Common myeloid progenitor, CD34-positive (primary cell): Measurements from ENCODE around the gene DCDC1. TPM values are rescaled to one million over a fixed set of nuclear protein-coding genes. Genes with fewer than 3 reads are reported as not detected.
A peak's percentile ranks its signal among the peaks of the same experiment; 100 is the strongest.

Source experiments
- CTCF ChIA-PET: fragments of 350-600 bp; sonication (Branson Sonifier 250); formaldehyde crosslinking; loops from one replicate; lab custom pipeline; 2021; ENCODE audit warnings: antibody characterized with exemption; lab: Charles Lee
- POLR2A ChIA-PET: fragments of 350-600 bp; sonication (Branson Sonifier 250); formaldehyde crosslinking; loops from one replicate; lab custom pipeline; 2021; ENCODE audit warnings: antibody characterized with exemption; lab: Charles Lee
- DNase-seq, 3 donors: peaks; one replicate each; pipeline versions ENCODE4 v3.0.0 to v3.0.0-alpha.2; 2013
- H3K27ac ChIP-seq, 2 experiments: 1 replicate in 1 of 2; 2 replicates in 1 of 2; pipeline ENCODE4 v1.7.0; 2013; ENCODE audit warnings: inconsistent platforms in 2 of 2, low read length in 2 of 2, mild to moderate bottlenecking in 2 of 2, low read depth in 1 of 2, moderate library complexity in 1 of 2; ENCODE audit not compliant: severe bottlenecking in 2 of 2, insufficient read depth in 1 of 2, poor library complexity in 1 of 2
- H3K27me3 ChIP-seq, 5 experiments: replicated peaks in 2 of 5; 1 replicate in 3 of 5; 2 replicates in 2 of 5; pipeline versions ENCODE4 v1.6.1 to v1.7.0; 2013; ENCODE audit warnings: low read length in 4 of 5, mild to moderate bottlenecking in 2 of 5, moderate library complexity in 2 of 5, inconsistent platforms in 1 of 5; ENCODE audit not compliant: insufficient read depth in 5 of 5, control insufficient read depth in 4 of 5
- H3K36me3 ChIP-seq, 4 experiments: 1 replicate in 2 of 4; 2 replicates in 2 of 4; pipeline versions ENCODE4 v1.6.1 to v1.7.0; 2013; ENCODE audit warnings: low read length in 3 of 4, control low read depth in 1 of 4, mild to moderate bottlenecking in 1 of 4; ENCODE audit not compliant: control insufficient read depth in 4 of 4, insufficient read depth in 4 of 4
- H3K4me1 ChIP-seq, 4 experiments: 1 replicate in 3 of 4; 2 replicates in 1 of 4; pipeline versions ENCODE4 v1.6.1 to v1.7.1; 2013; ENCODE audit warnings: low read length in 3 of 4, mild to moderate bottlenecking in 3 of 4, control low read depth in 1 of 4, inconsistent platforms in 1 of 4, moderate library complexity in 1 of 4; ENCODE audit not compliant: control insufficient read depth in 4 of 4, insufficient read depth in 4 of 4; ENCODE audit errors: control extremely low read depth in 1 of 4
- H3K4me3 ChIP-seq, 7 experiments: 1 replicate in 4 of 7; 2 replicates in 3 of 7; pipeline versions ENCODE4 v1.5.1 to v1.7.0; 2013; ENCODE audit warnings: mild to moderate bottlenecking in 7 of 7, low read length in 6 of 7, moderate library complexity in 6 of 7, inconsistent platforms in 2 of 7, low read depth in 2 of 7, control low read depth in 1 of 7; ENCODE audit not compliant: insufficient read depth in 4 of 7, control insufficient read depth in 1 of 7; ENCODE audit errors: extremely low read depth in 1 of 7
- H3K9me3 ChIP-seq, 5 experiments: 1 replicate in 4 of 5; 2 replicates in 1 of 5; pipeline versions ENCODE4 v1.6.1 to v1.7.1; 2013; ENCODE audit warnings: low read length in 4 of 5, mild to moderate bottlenecking in 2 of 5, inconsistent platforms in 1 of 5, low read depth in 1 of 5, moderate library complexity in 1 of 5; ENCODE audit not compliant: control insufficient read depth in 4 of 5, insufficient read depth in 2 of 5; ENCODE audit errors: control extremely low read depth in 1 of 5
- WGBS: methylation state at CpG from one replicate; pipeline ENCODE4 v1.1.5; 2013; ENCODE audit not compliant: insufficient coverage; 5-methylcytosine and 5-hydroxymethylcytosine counted together
- polyA plus RNA-seq: library from polyadenylated mRNA; unstranded; fragments of 120-200 nt; gene quantifications from one replicate; pipeline ENCODE4 v1.2.1, GENCODE V29; 2013

DCDC1 gene, protein sequence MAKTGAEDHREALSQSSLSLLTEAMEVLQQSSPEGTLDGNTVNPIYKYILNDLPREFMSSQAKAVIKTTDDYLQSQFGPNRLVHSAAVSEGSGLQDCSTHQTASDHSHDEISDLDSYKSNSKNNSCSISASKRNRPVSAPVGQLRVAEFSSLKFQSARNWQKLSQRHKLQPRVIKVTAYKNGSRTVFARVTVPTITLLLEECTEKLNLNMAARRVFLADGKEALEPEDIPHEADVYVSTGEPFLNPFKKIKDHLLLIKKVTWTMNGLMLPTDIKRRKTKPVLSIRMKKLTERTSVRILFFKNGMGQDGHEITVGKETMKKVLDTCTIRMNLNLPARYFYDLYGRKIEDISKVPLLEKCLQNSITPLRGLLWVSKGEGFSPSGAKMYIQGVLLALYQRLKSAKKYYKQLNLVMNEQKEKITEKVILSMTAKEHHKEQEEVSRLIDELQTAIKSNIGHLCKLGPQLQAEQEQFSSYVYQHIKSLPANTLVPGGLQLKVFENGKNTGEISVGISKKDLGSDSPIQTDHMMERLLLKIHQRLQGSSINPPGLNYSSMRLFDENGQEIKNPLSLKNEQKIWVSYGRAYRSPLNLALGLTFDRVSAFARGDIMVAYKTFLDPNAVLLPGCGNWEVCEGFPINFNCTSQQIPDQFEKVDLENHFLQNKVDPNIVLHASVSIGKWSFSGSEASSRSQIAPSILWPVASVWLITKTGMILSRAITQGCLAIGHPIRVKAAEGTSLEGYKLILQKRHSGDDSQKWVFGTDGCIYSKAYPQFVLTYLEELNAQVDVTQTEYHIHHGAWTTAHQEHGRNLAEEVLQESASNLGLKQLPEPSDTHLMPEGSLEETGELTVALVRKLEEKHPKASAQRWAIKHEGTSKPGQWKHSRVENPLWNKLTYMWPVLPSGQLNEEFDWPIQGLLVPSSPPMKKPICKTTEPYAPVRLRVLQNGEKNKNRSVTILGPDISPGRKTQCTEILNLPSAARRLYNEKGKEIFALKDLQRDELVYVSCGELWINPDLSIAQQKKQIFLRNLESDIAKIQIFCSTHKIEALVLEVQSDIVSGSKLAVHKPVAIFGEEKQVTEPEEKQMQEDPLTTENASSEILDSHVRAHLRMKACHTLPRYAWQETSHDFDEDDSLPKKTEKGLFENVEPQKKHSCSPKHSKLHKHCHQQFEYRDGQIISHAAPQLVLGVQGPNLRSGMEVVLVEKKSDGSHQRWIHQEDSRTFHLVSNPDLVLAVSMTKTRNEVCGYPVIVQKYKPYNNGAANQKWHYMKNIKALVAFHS (N-terminal part only)
- 0.05 TPM for polyA plus RNA-seq

DNA sequence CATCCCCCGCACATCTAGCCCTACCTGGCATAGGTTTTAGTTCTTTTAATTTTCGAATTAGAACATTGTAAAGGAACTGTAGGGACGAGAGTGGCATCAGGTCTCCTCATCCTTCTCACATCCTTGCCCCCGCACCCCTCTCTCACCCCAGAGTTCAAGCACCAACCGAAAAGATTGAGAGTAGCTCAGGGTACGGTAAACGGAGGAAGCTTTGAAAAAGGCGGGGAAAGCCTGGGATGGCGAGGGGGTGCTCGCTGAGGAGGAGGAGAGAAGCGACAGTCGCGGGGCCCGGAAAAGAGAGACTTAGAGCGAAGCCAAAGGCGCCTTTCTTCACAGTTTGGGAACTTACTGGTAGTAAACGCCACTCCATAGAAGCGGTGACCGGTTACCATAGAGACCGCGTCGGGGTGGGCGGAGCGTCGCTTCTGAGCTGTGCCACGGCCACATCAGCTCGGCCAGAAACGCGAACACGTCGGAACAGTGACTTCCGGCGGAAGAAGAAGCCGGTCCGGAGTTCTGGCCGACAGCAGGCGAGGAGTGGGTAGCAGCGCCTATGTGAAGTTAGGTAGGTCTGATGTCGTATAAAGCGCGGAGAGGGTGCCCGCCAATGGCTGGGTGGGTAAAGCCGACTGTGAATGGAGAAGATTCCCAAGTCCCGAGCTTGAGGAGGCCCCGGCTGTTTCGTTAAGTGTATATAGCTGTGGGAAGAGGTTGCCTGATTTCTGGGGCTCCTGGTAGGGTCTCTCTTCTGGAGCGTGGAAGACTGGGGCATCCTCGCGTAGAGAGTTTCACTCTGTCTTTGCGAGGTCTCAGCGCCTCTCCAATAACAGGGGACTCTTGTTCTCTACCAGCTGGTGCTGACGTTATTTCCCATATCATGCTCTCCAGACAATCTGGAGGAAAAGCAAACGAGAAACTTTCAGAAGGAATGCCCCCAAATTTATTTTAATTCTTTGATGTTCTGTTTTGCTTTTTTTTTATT, at the start of gene DCDC1, which contains the start of gene DNAJC24:
DCDC1 (minus strand) TSS at position 392 of the 982 bp plus-strand sequence. CDS start 41,459 bp downstream, outside the sequence.
DNAJC24 (plus strand) TSS at position 513 of the 982 bp plus-strand sequence. CDS start 889 bp downstream, outside the sequence.
- Histone ChIP-seq H3K9me3 (no peaks in the 10 kb centered on the region), H3K27ac (peak within 1 kb of the TSS; percentile 64 to 80), H3K27me3 (peaks cover 0 to 9% (median 0%) of the 10 kb centered on the region in 5 experiments), H3K4me3 (peak within 1 kb of the TSS; percentile 78 to 99 (median 96)), H3K4me1 (peaks cover 7 to 23% (median 14%) of the 10 kb centered on the region in 4 experiments), H3K36me3 (no peaks in the 10 kb centered on the region)
- POLR2A ChIA-PET, result no interaction called here
- peak; percentile 95 to 97 (median 97) for DNase-seq
- CTCF ChIA-PET, result interaction anchor here (1.5 kb wide), 1 partner anchor 23 kb away, joined by 3 read pairs; no protein-coding TSS in a partner anchor
- under 1% methylated on average over 44 of the region's 53 CpGs for WGBS

DNA sequence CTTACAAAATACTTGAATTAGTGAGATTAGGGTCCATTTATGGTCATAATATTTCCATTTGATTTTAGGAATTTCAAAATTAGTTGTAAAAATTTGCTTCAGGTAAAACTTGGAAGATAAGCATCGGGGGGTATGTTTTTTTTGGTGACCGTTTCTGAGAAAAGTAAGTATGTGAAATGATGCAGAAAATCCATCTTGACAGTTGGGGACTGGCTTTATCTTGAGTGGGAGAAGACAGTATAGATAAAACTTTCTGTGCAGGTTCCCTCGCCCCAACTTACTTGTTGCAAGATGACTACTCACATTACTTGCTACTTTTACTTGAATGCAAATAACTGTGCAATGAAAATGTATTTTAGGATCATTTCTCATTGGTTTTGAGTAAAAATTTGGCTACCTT, 49.6 kb upstream of the DCDC1 start:
- Histone ChIP-seq H3K9me3 (no peaks in the 10 kb centered on the region), H3K4me3 (no peak overlapping the region), H3K4me1 (no peaks in the 10 kb centered on the region), H3K27me3 (no peaks in the 10 kb centered on the region), H3K27ac (no peak overlapping the region), H3K36me3 (peaks cover 0 to 4% (median 1%) of the 10 kb centered on the region in 4 experiments)
- WGBS, result 100% methylated on average over 2 of the region's 3 CpGs
- DNase-seq, result no peak
- ChIA-PET POLR2A (no interaction called here), CTCF (interaction anchor here (0.8 kb wide), 1 partner anchor 16 kb away, joined by 3 read pairs; no protein-coding TSS in a partner anchor)

DNA sequence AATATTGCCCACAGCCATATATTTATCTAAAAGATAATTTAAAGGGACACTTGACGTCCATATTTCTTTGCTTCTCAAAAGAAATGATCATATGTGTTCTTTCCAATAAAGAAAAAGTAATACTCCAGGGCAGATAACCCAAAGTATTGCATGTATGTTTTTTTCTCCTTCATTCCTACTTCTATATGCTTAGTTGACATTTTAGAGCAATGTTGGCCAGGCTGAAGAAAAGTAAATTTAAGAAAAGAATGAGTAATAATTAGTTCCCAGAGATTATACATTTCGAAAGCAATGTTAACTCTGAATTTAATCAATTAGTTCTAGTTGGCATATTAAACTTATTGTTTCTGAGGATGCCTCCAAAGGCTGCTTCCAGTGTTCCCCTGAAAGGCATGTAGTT, 48.3 kb upstream of the DCDC1 start:
- Histone ChIP-seq H3K9me3 (no peaks in the 10 kb centered on the region), H3K27me3 (no peaks in the 10 kb centered on the region), H3K27ac (no peak overlapping the region), H3K4me3 (no peak overlapping the region), H3K4me1 (no peaks in the 10 kb centered on the region), H3K36me3 (peaks cover 0 to 4% (median 1%) of the 10 kb centered on the region in 4 experiments)
- DNase-seq, result no peak
- ChIA-PET POLR2A (no interaction called here), CTCF (interaction anchor here (1.3 to 1.7 kb wide), 2 partner anchors 12 to 757 kb away, joined by 3 read pairs; no protein-coding TSS in a partner anchor)
- WGBS, result 100% methylated on average over 1 of the region's 2 CpGs

DNA sequence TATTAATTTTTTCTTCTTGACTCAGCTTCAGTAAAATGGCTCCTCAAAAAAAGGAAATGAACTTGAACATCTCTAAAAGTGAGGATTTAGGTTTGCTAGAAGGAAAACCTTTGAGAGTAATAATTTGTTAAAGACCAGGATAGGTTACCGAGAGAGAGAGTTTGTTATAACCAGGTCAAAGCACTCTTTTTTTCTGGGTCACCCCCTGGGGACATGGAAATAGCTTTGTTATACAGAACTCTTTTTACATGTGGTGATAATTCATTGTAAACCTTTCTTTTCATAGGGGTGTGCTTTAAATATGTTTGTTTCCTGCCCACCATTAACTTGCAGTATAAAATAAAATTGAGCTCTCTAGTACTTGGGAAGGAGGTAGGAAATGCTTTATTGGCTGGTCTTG, 47.8 kb upstream of the DCDC1 start:
- Histone ChIP-seq H3K36me3 (peaks cover 0 to 4% (median 1%) of the 10 kb centered on the region in 4 experiments), H3K4me1 (no peaks in the 10 kb centered on the region), H3K27ac (no peak overlapping the region), H3K27me3 (no peaks in the 10 kb centered on the region), H3K9me3 (no peaks in the 10 kb centered on the region), H3K4me3 (no peak overlapping the region)
- DNase-seq, result no peak
- CTCF ChIA-PET, result interaction anchor here (0.6 to 1.7 kb wide), 3 partner anchors 13 to 758 kb away, joined by 3 read pairs; no protein-coding TSS in a partner anchor
- POLR2A ChIA-PET, result no interaction called here
- WGBS, result no CpG with 5 or more reads among the region's 1 CpG

DNA sequence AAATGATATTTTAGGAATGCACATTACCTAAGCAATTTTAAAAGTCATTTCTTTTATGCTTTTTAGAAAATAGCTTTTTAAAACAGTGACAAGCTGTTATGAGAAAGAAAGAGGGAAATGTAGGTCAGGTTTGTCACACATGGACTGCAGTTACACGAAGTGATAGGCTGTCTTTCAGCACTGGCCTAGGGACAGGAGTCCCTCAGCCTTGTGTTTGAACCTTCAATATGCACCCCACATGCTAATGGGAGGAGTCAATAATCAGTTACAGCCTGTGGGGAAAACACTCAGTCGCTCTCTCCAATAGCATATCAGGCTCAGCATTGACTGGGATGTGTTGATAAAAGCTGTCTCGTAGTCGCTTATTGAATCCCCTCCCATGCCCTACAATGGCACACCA, 45.9 kb upstream of the DCDC1 start:
- POLR2A ChIA-PET, result no interaction called here
- H3K4me1 ChIP-seq, result no peaks in the 10 kb centered on the region
- WGBS, result 100% methylated on average over 1 of the region's 4 CpGs
- H3K27ac ChIP-seq, result no peak overlapping the region
- peaks cover 0 to 4% (median 2%) of the 10 kb centered on the region in 4 experiments for H3K36me3 ChIP-seq
- CTCF ChIA-PET, result interaction anchor here (0.9 kb wide), 1 partner anchor 358 kb away, joined by 3 read pairs; no protein-coding TSS in a partner anchor
- no peaks in the 10 kb centered on the region for H3K9me3 ChIP-seq
- H3K4me3 ChIP-seq, result no peak overlapping the region
- no peaks in the 10 kb centered on the region for H3K27me3 ChIP-seq
- DNase-seq, result no peak
